GM13977 (cell line): ENCODE results near the gene ARHGAP29.
"Not testable (repeated sequence)": the region's sequence is repeated elsewhere in the genome, so short reads cannot be mapped to it uniquely, and the experiment has no call there.

Experiments used
- DNase-seq: peaks from one replicate; pipeline ENCODE4 v3.0.0; 2012; ENCODE audit warnings: low spot score
- in situ Hi-C: fragments of 300-500 bp; cut with MboI; formaldehyde crosslinking; loops from one replicate; pipeline ENCODE4 v1.12.0; 2022; ENCODE audit warnings: low sequenced_read_pairs, low pct_unique_long_range_greater_than_20kb, mixed read lengths, inconsistent platforms; ENCODE audit not compliant: unreplicated experiment
- TF ChIP-seq, protein P1 (sequence below): IDR thresholded peaks from 2 replicates; pipeline ENCODE4 v1.5.1; 2012; ENCODE audit warnings: mild to moderate bottlenecking, control low read depth; ENCODE audit not compliant: insufficient read depth; ENCODE audit errors: extremely low read depth, missing control alignments

ARHGAP29 gene

DNA sequence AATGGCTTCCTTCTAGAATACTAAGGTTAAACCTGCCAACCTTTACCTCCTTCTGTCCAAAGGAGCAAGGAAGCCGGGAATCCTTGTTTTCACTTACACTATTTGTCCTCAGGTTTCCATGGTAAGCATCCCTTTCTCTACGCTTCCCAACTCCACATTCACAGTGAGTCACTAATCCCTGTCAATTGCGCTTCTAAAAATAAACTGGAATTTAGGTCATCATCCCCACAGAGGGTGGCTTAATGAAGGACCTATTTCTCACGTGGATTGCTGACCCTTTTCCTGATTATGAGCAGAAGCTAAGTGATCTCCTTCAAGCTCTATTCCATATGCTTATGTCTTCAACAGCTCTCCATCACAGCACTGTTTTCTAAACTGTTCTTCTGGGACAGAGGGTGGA lies 76.6 kb downstream of the ARHGAP29 start:
- no peak for DNase-seq
- in situ Hi-C loops: no loop called here
- TF ChIP-seq, protein P1, sequence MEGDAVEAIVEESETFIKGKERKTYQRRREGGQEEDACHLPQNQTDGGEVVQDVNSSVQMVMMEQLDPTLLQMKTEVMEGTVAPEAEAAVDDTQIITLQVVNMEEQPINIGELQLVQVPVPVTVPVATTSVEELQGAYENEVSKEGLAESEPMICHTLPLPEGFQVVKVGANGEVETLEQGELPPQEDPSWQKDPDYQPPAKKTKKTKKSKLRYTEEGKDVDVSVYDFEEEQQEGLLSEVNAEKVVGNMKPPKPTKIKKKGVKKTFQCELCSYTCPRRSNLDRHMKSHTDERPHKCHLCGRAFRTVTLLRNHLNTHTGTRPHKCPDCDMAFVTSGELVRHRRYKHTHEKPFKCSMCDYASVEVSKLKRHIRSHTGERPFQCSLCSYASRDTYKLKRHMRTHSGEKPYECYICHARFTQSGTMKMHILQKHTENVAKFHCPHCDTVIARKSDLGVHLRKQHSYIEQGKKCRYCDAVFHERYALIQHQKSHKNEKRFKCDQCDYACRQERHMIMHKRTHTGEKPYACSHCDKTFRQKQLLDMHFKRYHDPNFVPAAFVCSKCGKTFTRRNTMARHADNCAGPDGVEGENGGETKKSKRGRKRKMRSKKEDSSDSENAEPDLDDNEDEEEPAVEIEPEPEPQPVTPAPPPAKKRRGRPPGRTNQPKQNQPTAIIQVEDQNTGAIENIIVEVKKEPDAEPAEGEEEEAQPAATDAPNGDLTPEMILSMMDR: no peak

DNA sequence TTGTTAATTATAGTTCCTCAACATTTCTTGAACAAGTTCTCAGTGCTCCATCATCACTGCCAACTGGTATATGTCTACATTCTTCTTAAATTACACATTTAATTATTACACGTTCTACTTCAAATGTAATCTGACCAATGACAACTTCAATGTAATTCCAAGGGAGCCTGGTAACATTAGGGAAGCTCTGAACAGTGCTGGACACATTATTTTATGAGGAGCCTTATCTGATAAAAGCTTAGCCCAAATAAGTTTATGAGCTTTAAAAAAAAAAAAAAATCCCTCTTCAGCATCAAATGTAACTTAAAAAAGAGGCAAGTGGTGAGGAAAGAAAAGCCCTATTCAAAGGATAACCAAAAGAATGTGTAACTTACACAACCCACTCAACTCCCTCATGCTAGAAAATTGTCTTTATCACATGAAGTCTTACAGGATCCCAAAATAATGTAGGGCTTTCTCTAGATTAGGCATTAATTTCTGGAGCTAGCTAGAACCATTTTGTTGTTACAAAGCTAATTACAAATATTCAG lies 81.2 kb downstream of the ARHGAP29 start:
- DNase-seq: no peak
- TF ChIP-seq, protein P1: no peak
- in situ Hi-C loops: no loop called here

DNA sequence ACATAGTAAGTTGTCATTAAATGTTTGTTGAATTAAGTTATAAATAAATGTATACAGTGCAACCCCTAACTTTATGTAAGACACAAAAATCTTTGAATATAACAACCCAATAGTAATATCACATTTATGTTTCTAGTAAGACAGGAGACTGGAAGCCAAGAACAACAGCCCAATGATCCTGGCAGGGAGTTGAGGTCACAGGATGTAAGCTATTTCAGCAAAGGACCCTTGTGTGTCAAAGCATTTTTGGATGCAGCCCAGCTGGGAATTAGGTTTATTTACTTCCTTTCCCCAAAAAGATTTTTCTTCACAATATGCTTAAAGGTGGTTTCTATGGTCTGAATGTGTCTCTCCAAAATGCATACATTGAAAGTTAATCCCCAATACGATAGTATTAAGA lies 82.4 kb downstream of the ARHGAP29 start:
- in situ Hi-C loops: no loop called here
- no peak for DNase-seq
- TF ChIP-seq, protein P1: no peak

DNA sequence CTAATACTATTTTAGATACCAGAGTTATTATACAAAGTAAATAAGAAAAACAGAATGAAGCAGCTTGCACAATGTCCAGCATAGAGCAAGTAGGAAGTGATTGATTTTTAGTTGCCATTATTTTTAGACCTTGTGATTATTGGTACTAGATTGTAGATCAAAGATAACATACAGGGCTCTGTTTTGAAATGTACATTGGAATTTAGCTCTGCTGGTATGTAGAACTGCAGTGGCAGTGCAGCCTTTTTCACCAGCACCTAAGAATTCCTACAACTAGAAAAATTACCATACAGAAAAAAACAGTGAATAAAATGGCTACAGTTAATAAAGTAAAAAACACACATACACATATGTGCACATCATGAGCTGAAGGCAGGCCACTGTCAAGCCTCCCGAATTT lies 84.3 kb downstream of the ARHGAP29 start:
- no peak for DNase-seq
- TF ChIP-seq, protein P1: no peak
- in situ Hi-C loops: no loop called here

DNA sequence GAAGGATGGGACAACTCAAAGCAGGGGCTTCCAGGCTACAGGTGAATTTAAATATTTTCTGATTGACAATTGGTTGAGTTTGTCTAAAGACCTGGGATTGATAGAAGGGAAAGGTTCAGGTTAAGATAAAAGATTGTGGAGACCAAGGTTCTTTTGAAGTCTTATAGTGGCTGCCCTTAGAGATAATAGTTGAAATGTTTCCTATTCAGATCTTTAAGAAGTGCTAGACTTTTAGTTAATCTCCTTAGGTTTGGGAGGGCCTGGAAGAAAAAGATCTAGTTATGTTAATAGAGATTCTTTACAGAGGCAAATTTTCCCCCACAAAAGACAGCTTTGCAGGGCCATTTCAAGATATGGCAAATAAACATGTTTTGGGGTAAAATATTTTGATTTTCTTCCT lies 88.2 kb downstream of the ARHGAP29 start:
- in situ Hi-C loops, DNase-seq: not testable (repeated sequence)

DNA sequence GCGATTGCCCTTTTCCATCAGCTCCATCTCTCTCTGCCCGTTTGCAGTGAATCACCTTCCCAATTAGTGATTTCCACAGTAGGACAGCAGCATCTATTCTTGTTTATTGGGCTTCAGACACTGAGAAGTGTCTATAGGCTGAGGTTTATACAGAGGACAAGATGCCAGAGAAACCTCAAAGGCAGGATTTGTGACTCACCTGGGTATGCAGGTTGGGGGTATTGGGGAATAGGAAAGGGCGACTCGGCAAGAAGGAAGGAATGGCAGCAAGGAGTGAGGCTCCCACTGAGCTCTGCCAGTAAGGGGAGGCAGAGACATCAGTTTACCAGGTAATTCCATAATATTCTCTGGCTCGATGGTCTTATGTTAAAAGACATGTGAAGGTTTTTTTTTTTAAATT lies 91.1 kb downstream of the ARHGAP29 start:
- in situ Hi-C loops: no loop called here
- no peak for DNase-seq
- TF ChIP-seq, protein P1: no peak

DNA sequence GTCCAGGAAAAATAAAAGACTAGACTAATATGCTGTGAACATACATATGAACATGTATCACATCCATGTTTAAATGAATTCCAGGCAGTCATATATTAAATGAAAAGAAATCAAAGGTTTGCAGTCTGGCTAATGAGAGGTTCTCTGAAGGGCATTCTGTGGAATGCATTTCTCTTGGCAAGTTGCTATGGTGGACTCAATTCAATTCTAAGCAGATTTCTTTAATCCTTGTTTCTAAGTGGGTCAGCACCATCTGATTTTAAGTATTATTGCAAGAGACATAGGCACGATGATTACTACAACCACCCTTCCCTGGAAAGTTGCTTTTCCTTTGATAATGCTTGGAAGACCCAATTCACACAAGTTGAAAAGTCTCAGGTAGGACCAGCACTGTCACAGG lies 92.5 kb downstream of the ARHGAP29 start:
- TF ChIP-seq, protein P1: no peak
- in situ Hi-C loops: no loop called here
- no peak for DNase-seq
